ENCODE data around the gene TPP1. TPM values are rescaled to one million over a fixed set of nuclear protein-coding genes. Genes with fewer than 3 reads are reported as not detected.

Gene TPP1
- total and polyA plus RNA-seq, 10 of the 15 experiments (the other 5 are each of a cell fraction or from before 2014, with no cell fraction given), result 7.5 to 64.6 (median 38.3) TPM

GRCh38 chr11:6629573-6629891 lies 10.3 kb upstream of the TPP1 start:
- ATAC-seq, result no peak
- Histone ChIP-seq H4K20me1 (ENCODE audit: control insufficient read depth, insufficient read depth) (no peaks in the 10 kb centered on the region), H3K4me1 (ENCODE audit: control insufficient read depth, insufficient read depth, low read length) (peaks cover 9% of the 10 kb centered on the region), H2AFZ (ENCODE audit: control insufficient read depth, low read depth, low read length) (no peak overlapping the region), H3K79me2 (ENCODE audit: control insufficient read depth, insufficient read depth, low read length) (no peaks in the 10 kb centered on the region), H3K4me3 (no peak overlapping the region), H3K27me3 (replicated peaks in 1 of 2; ENCODE audit: control insufficient read depth in 2 of 2, insufficient read depth in 2 of 2, low read length in 1 of 2) (no peaks in the 10 kb centered on the region), H3K9me3 (replicated peaks; ENCODE audit: control insufficient read depth, insufficient read depth, low read length) (no peaks in the 10 kb centered on the region), H3K9ac (ENCODE audit: control insufficient read depth, insufficient read depth, low read length) (no peak overlapping the region), H3K4me2 (ENCODE audit: control insufficient read depth, insufficient read depth) (no peak overlapping the region), H3K27ac (ENCODE audit: control insufficient read depth, insufficient read depth) (no peak overlapping the region), H3K36me3 (ENCODE audit: control insufficient read depth in 2 of 2, insufficient read depth in 2 of 2, low read length in 1 of 2) (no peaks in the 10 kb centered on the region)
- ChIA-PET CTCF (interaction anchor here (2.3 kb wide), 1 partner anchor 12 kb away, joined by 6 read pairs; no protein-coding TSS in a partner anchor), POLR2A (no interaction called here), RAD21 (ENCODE audit: unreplicated experiment) (no interaction called here), SMC1A (ENCODE audit: uncharacterized antibody, unreplicated experiment) (interaction anchor here (0.7 kb wide), 1 partner anchor 10 kb away, joined by 3 read pairs; the partner anchor contains the start of gene TPP1)
- WGBS (ENCODE audit: insufficient coverage, insufficient replicate concordance, low lambda C conversion rate, missing lambda C conversion rate), result 83% methylated on average over 24 of the region's 24 CpGs
- no peak for FAIRE-seq
- in situ Hi-C loops (cut with MboI) (no loop called here), intact Hi-C loops (cut with micrococcal nuclease; ENCODE audit: unreplicated experiment) (no loop called here)
- TF ChIP-seq NBN (IDR thresholded peaks at IDR 0.05) (no peak), RAD51 (IDR thresholded peaks at IDR 0.05) (no peak), ZNF24 (IDR thresholded peaks at IDR 0.05) (no peak), NFIC (IDR thresholded peaks at IDR 0.05; ENCODE audit: low read depth, low read length) (no peak), CREM (IDR thresholded peaks at IDR 0.05; ENCODE audit: low read depth) (no peak)
- no peak for DNase-seq (ENCODE audit: low read depth, low spot score)
- no TSS peak for BruUV-seq (replicated peaks)

- ATAC-seq (no peak), FAIRE-seq (no peak), DNase-seq (ENCODE audit: low read depth, low spot score) (no peak)
- Histone ChIP-seq H4K20me1 (ENCODE audit: control insufficient read depth, insufficient read depth) (no peaks in the 10 kb centered on the region), H3K79me2 (ENCODE audit: control insufficient read depth, insufficient read depth, low read length) (no peaks in the 10 kb centered on the region), H3K4me1 (ENCODE audit: control insufficient read depth, insufficient read depth, low read length) (peaks cover 9% of the 10 kb centered on the region), H3K4me3 (no peak overlapping the region), H3K36me3 (ENCODE audit: control insufficient read depth in 2 of 2, insufficient read depth in 2 of 2, low read length in 1 of 2) (no peaks in the 10 kb centered on the region), H3K4me2 (ENCODE audit: control insufficient read depth, insufficient read depth) (no peak overlapping the region), H3K9ac (ENCODE audit: control insufficient read depth, insufficient read depth, low read length) (no peak overlapping the region), H3K9me3 (replicated peaks; ENCODE audit: control insufficient read depth, insufficient read depth, low read length) (no peaks in the 10 kb centered on the region), H3K27ac (ENCODE audit: control insufficient read depth, insufficient read depth) (no peak overlapping the region), H2AFZ (ENCODE audit: control insufficient read depth, low read depth, low read length) (no peak overlapping the region), H3K27me3 (replicated peaks in 1 of 2; ENCODE audit: control insufficient read depth in 2 of 2, insufficient read depth in 2 of 2, low read length in 1 of 2) (no peaks in the 10 kb centered on the region)
- ChIA-PET RAD21 (ENCODE audit: unreplicated experiment) (interaction anchor here (1.5 kb wide), 1 partner anchor 10 kb away, joined by 13 read pairs; the partner anchor contains the start of gene TPP1), POLR2A (interaction anchor here (1.8 kb wide), 1 partner anchor 9 kb away, joined by 10 read pairs; the partner anchor contains the start of gene TPP1), SMC1A (ENCODE audit: uncharacterized antibody, unreplicated experiment) (no interaction called here), CTCF (interaction anchor here (1.3 to 2.3 kb wide), 2 partner anchors 10 to 11 kb away, joined by 4 to 6 read pairs; no protein-coding TSS in a partner anchor)
- no peak for TF ChIP-seq NFYA (IDR thresholded peaks at IDR 0.05; ENCODE audit: borderline replicate concordance, low read depth, low read length)
- no peak for TF ChIP-seq HDAC6 (IDR thresholded peaks at IDR 0.05; ENCODE audit: unreplicated experiment)
- TF ChIP-seq NKRF (conservative IDR thresholded peaks at IDR 0.05), result no peak
- no peak for TF ChIP-seq ETV6 (conservative IDR thresholded peaks at IDR 0.05 in 1 of 2, IDR thresholded peaks at IDR 0.05 in 1 of 2; ENCODE audit: borderline replicate concordance in 1 of 2, low read depth in 1 of 2)
- no peak for TF ChIP-seq CHD2 (IDR thresholded peaks at IDR 0.05; ENCODE audit: borderline replicate concordance, low read depth, low read length)
- WGBS (ENCODE audit: insufficient coverage, insufficient replicate concordance, low lambda C conversion rate, missing lambda C conversion rate), result 68% methylated on average over 4 of the region's 4 CpGs
- intact Hi-C loops (cut with micrococcal nuclease; ENCODE audit: unreplicated experiment), result no loop called here
- no TSS peak for BruUV-seq (replicated peaks)
- in situ Hi-C loops (cut with MboI), result no loop called here
Observed at GRCh38 chr11:6628526-6628925, 9.3 kb upstream of the TPP1 start.

Data from GM12878 (cell line).